GM19035 (cell line): ENCODE measurements around the gene GJD3.
"Not testable (repeated sequence)": the region's sequence is repeated elsewhere in the genome, so short reads cannot be mapped to it uniquely, and the experiment has no call there.

Experiments used
- ATAC-seq: cut with Tn5 transposase; IDR thresholded peaks from one replicate; pipeline ENCODE4 v1.9.1; 2021; ENCODE audit not compliant: unreplicated experiment

GJD3 gene

GRCh38 chr17:40364121-40364861 lies at the start of gene GJD3:
Gene GJD3 (minus strand): TSS chr17:40364737. CDS start chr17:40363815, 922 bp downstream.
- no peak for ATAC-seq

GRCh38 chr17:40414312-40414711 lies 49.8 kb upstream of the GJD3 start:
- not testable (repeated sequence) for ATAC-seq

DNA sequence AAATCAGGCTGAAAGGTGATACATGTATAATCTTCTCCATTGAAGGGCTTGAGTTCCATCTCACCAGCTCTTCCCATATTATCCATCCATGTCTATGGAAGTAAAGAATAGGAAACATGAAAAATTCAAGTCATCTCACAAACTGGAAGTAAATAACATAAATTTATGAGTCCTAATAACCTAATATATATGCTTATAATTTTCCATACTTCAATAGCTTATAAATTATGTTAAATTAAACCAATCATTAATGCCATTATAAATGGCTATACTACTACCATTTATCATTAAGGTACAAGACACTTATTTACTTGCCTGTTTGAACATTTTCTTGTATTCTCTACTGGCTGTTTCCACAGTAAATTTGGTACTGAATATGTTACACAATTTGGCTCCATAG lies 48.3 kb upstream of the GJD3 start:
- no peak for ATAC-seq

DNA sequence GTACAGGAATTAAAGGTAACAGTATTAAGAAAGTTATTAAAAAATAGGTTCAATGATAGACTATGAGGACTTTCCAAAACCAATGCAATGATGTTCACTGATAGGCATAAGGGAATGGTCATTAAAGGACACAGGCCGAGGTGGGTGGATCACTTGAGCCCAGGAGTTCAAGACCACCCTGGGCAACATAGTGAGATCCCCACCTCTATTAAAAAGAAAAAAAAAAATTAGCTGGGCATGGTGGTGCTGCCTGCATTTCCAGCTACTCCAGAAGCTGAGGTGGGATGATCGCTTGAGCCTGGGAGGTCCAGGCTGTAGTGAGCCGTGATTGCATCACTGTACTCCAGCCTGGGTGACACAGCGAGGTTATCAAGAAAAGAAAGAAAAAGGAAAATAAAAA lies 47.3 kb upstream of the GJD3 start:
- ATAC-seq = no peak

DNA sequence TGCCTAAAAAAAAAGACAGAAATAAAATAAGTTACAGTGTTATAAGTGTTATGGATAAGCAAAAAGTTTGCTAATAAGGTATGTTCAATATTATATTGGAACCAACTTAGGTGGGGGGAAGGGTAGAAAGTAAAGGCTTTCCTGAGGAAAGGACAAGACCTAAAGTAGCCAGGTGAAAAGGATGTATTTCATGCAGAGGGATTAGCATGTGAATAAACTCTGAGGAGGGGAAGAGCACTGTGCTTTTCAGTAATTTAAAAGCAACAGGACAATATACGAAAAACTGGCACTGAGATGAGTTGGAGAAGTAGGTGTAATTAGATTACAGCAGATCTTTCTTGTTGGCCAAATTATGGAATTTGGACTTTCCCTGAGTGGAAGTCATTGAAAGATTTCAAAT lies 45.5 kb upstream of the GJD3 start:
- no peak for ATAC-seq

DNA sequence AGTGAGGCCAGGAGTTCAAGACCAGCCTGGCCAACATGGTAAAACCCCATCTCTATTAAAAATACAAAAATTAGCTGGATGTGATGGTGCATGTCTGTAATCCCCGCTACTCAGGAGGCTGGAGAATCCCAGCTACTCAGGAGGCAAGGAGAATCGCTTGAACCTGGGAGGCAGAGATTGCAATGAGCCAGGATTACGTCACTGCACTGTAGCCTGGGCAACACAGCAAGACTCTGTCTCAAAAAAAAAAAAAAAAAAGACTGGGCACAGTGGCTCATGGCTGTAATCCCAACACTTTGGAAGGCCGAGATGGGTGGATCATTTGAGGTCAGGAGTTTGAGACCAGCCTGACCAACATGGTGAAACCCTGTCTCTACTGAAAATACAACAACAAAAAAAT lies 45.0 kb upstream of the GJD3 start:
- not testable (repeated sequence) for ATAC-seq

- no peak for ATAC-seq
These were observed 42.9 kb upstream of the GJD3 start for GRCh38 chr17:40407460-40407859.

DNA sequence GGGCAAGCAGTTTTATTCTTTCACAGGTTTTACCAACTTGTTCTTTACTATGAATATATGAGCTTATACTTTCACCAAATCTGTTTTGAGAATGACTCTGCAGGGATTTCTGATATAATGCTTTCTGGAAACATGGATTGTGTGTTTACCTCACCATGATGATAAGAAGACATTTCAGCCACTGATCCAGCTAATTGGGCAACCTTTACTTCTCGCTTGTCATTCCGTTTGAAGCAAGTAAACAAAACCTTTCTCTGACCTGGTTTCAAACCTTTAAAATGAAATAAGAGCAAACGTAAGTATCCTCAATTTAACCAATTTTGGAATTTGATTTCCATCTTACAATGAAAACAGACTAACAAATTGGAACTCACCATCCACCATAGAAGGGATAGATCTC lies 39.5 kb upstream of the GJD3 start:
- ATAC-seq = no peak

GRCh38 chr17:40402668-40403067 lies 38.1 kb upstream of the GJD3 start:
- ATAC-seq = no peak

- ATAC-seq = no peak
These were observed 34.6 kb upstream of the GJD3 start for GRCh38 chr17:40399185-40399584.

- not testable (repeated sequence) for ATAC-seq
These were observed 22.0 kb upstream of the GJD3 start for GRCh38 chr17:40386555-40386954.

- ATAC-seq = no peak
These were observed 17.7 kb upstream of the GJD3 start for GRCh38 chr17:40382251-40382650.

- no peak for ATAC-seq
These were observed 14.4 kb upstream of the GJD3 start for GRCh38 chr17:40378966-40379365.

DNA sequence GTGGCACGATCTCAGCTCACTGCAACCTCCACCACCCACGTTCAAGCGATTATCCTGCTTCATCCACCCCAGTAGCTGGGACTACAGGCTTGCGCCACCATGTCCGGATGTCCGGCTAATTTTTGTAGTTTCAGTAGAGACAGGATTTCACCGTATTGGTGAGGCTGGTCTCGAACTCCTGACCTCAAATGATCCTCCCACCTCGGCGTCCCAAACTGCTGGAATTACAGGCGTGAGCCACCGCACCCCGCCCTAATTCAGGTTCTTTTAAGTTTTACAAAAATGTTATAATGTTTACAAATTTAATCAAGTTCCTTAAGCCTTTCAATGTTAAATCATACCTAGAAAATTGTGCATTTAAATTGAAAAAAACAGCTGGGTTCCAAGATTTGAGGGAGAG lies 13.3 kb upstream of the GJD3 start:
- no peak for ATAC-seq

- ATAC-seq = not testable (repeated sequence)
These were observed 12.0 kb upstream of the GJD3 start for GRCh38 chr17:40376541-40376940.

DNA sequence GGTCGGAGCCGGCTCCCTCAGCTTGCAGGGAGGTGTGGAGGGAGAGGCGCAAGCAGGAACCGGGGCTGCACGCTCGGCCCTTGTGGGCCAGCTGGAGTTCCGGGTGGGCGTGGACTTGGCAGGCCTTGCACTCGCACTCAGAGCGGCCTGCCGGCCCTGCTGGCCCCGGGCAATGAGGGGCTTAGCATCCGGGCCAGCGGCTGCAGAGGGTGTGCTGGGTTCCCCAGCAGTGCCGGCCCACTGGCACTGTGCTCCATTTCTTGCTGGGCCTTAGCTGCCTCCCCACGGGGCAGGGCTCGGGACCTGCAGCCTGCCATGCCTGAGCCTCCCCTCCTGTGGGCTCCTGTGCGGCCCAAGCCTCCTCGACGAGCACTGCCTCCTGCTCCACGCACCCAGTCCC lies 11.2 kb upstream of the GJD3 start:
- ATAC-seq = not testable (repeated sequence)

GRCh38 chr17:40374821-40375498 lies 10.4 kb upstream of the GJD3 start:
- no peak for ATAC-seq

GRCh38 chr17:40373999-40374398 lies 9.5 kb upstream of the GJD3 start:
- ATAC-seq = no peak

DNA sequence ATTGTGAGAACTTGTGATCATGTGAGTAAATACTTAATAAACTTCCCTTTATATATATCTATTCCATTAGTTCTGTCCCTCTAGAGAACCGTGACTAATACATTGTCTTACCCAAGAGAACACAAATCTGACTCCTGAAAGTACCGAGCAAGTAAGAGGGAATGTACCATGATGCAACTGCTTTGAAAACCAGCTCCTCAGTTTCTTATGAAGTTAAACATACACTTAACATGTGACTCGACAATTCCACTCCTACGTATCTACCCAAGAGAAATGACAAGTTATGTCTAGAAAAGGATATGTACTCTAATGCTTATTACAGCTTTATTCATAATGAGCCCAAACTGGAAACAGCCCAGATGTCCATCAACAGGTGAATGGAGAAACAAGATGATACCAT lies 8.8 kb upstream of the GJD3 start:
- no peak for ATAC-seq

DNA sequence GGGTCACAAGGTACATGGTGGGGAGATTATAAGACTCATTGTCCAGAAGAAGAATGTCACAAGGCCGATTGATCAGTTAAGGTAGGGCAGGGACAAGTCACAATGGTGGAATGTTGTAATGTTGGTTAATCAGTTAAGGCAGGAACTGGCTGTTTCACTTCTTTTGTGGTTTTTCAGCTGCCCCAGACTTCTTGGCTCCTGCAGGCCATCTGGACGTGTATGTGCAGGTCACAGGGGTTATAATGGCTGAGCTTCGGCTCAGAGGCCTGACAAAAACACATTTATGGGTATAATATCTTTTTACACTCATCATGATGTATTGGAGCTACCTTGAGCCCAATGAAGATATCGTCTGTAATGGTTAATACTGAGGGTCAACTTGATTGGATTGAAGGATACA lies 8.1 kb upstream of the GJD3 start:
- not testable (repeated sequence) for ATAC-seq

DNA sequence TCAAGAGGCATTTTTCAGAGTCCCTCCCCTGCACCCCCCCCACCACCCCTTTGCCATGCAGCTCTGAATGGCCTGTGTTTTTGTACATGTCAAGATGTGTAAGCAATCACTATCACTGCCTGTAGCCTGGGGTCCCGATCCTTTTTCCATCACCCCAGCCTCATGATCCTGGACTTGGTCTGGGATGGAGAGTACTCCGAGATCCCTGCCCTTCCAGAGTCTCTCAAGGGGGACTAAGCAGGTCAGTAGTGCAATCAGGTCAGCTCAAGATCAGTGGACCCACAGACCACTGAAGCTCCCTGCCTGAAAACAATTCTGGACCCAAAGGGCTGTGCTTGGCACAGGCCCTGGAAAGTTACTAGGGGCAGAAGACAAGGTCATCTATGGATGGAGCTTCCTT lies 7.5 kb upstream of the GJD3 start:
- no peak for ATAC-seq

DNA sequence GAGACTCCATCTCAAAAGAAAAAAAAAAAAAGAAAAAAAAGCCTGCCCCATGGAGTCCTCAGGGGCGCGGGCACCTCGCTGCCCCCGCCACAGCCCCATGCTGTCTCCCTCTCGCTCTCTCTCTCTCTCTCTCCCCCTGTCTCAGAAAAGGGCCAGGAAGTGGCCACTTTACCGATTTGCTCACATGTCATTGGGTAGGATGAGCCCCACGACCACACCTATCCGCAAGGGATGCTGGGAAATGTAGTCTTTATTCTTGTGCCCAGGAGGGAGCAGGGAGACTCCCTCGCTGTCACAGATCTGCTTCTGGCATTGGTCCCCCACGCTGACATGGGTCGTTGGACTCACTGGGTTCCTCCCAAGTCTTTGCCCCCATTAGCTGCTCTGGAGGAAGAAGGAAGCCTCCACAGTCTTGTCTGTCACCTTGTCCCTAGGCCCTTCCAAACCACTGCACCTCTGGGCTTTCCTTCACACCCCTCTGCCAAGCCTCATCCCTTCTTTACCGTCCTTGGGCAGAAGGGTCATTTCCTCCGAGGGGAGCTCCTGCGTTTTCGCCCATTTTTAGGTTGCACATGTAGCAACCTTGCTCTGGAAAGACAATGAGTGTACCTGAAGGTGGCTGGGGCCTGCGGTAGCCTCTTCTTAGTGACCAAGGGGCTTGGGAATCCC lies 6.9 kb upstream of the GJD3 start:
- ATAC-seq = no peak
